Activated naive CD4-positive, alpha-beta T cell treated with anti-CD3 and anti-CD28 coated beads, Interleukin-2, amount 50 U/mL, for 24 hours (primary cell): ENCODE results near the gene SPECC1.
"Not testable (repeated sequence)": the region's sequence is repeated elsewhere in the genome, so short reads cannot be mapped to it uniquely, and the experiment has no call there.

Experiments used
- H3K27ac Mint-ChIP-seq: one replicate; pipeline ENCODE4 v1.8.0; 2021; ENCODE audit warnings: mild to moderate bottlenecking, mixed read lengths
- H3K27me3 Mint-ChIP-seq: one replicate; pipeline ENCODE4 v1.8.0; 2021; ENCODE audit warnings: mixed read lengths
- H3K36me3 Mint-ChIP-seq: one replicate; pipeline ENCODE4 v1.8.0; 2021; ENCODE audit warnings: mixed read lengths
- H3K4me1 Mint-ChIP-seq: one replicate; pipeline ENCODE4 v1.8.0; 2021; ENCODE audit warnings: mixed read lengths
- H3K4me3 Mint-ChIP-seq: one replicate; pipeline ENCODE4 v1.8.0; 2021; ENCODE audit warnings: mild to moderate bottlenecking, mixed read lengths
- H3K9me3 Mint-ChIP-seq: one replicate; pipeline ENCODE4 v1.8.0; 2021; ENCODE audit warnings: mixed read lengths

SPECC1 gene

GRCh38 chr17:20224379-20224778 lies 215.2 kb downstream of the SPECC1 start:
- peaks cover 23% of the 10 kb centered on the region for H3K4me1 Mint-ChIP-seq
- H3K27me3 Mint-ChIP-seq: no peaks in the 10 kb centered on the region
- no peaks in the 10 kb centered on the region for H3K9me3 Mint-ChIP-seq
- H3K27ac Mint-ChIP-seq: no peak overlapping the region
- H3K36me3 Mint-ChIP-seq: no peaks in the 10 kb centered on the region
- H3K4me3 Mint-ChIP-seq: no peak overlapping the region

- Mint-ChIP-seq H3K4me1 (peaks cover 28% of the 10 kb centered on the region), H3K27me3 (no peaks in the 10 kb centered on the region), H3K4me3 (no peak overlapping the region), H3K27ac (no peak overlapping the region), H3K36me3 (no peaks in the 10 kb centered on the region), H3K9me3 (no peaks in the 10 kb centered on the region)
These were observed 216.3 kb downstream of the SPECC1 start for GRCh38 chr17:20225162-20226115.

- Mint-ChIP-seq H3K36me3 (no peaks in the 10 kb centered on the region), H3K27ac (no peak overlapping the region), H3K4me1 (peaks cover 31% of the 10 kb centered on the region)
These were observed 217.8 kb downstream of the SPECC1 start for GRCh38 chr17:20226814-20227482.

GRCh38 chr17:20227720-20228370 lies 218.7 kb downstream of the SPECC1 start:
- H3K4me3 Mint-ChIP-seq, H3K27me3 Mint-ChIP-seq, H3K36me3 Mint-ChIP-seq, H3K27ac Mint-ChIP-seq, H3K9me3 Mint-ChIP-seq: not testable (repeated sequence)
- peaks cover 40% of the 10 kb centered on the region for H3K4me1 Mint-ChIP-seq

More at GRCh38 chr17:20226814-20227482, 217.8 kb downstream of the SPECC1 start:
- Mint-ChIP-seq H3K4me3 (no peak overlapping the region), H3K9me3 (no peaks in the 10 kb centered on the region), H3K27me3 (no peaks in the 10 kb centered on the region)

- Mint-ChIP-seq H3K27me3 (no peaks in the 10 kb centered on the region), H3K27ac (no peak overlapping the region), H3K4me1 (peaks cover 44% of the 10 kb centered on the region), H3K9me3 (no peaks in the 10 kb centered on the region), H3K36me3 (no peaks in the 10 kb centered on the region), H3K4me3 (no peak overlapping the region)
These were observed 219.3 kb downstream of the SPECC1 start for GRCh38 chr17:20228410-20228809.

GRCh38 chr17:20228860-20229259 lies 219.7 kb downstream of the SPECC1 start:
- H3K9me3 Mint-ChIP-seq: no peaks in the 10 kb centered on the region
- H3K36me3 Mint-ChIP-seq: no peaks in the 10 kb centered on the region
- H3K27me3 Mint-ChIP-seq: no peaks in the 10 kb centered on the region
- H3K4me1 Mint-ChIP-seq: peaks cover 49% of the 10 kb centered on the region
- H3K4me3 Mint-ChIP-seq: no peak overlapping the region
- no peak overlapping the region for H3K27ac Mint-ChIP-seq

GRCh38 chr17:20230924-20231323 lies 221.8 kb downstream of the SPECC1 start:
- no peak overlapping the region for H3K27ac Mint-ChIP-seq
- H3K4me3 Mint-ChIP-seq: no peak overlapping the region
- no peaks in the 10 kb centered on the region for H3K9me3 Mint-ChIP-seq
- H3K4me1 Mint-ChIP-seq: peaks cover 69% of the 10 kb centered on the region
- no peaks in the 10 kb centered on the region for H3K27me3 Mint-ChIP-seq
- no peaks in the 10 kb centered on the region for H3K36me3 Mint-ChIP-seq

- Mint-ChIP-seq H3K4me3 (no peak overlapping the region), H3K4me1 (peaks cover 68% of the 10 kb centered on the region), H3K27me3 (no peaks in the 10 kb centered on the region), H3K36me3 (no peaks in the 10 kb centered on the region), H3K27ac (no peak overlapping the region), H3K9me3 (no peaks in the 10 kb centered on the region)
These were observed 223.5 kb downstream of the SPECC1 start for GRCh38 chr17:20232611-20233010.

GRCh38 chr17:20234276-20234675 lies 225.1 kb downstream of the SPECC1 start:
- H3K27ac Mint-ChIP-seq: peak overlapping the region; percentile 91
- no peaks in the 10 kb centered on the region for H3K27me3 Mint-ChIP-seq
- H3K4me1 Mint-ChIP-seq: peaks cover 56% of the 10 kb centered on the region
- H3K4me3 Mint-ChIP-seq: peak overlapping the region; percentile 64
- no peaks in the 10 kb centered on the region for H3K9me3 Mint-ChIP-seq
- no peaks in the 10 kb centered on the region for H3K36me3 Mint-ChIP-seq

GRCh38 chr17:20235747-20236146 lies 226.6 kb downstream of the SPECC1 start:
- no peak overlapping the region for H3K4me3 Mint-ChIP-seq
- no peak overlapping the region for H3K27ac Mint-ChIP-seq

GRCh38 chr17:20236578-20237227 lies 227.5 kb downstream of the SPECC1 start:
- Mint-ChIP-seq H3K36me3 (no peaks in the 10 kb centered on the region), H3K4me3 (no peak overlapping the region), H3K27ac (no peak overlapping the region), H3K4me1 (peaks cover 56% of the 10 kb centered on the region), H3K9me3 (no peaks in the 10 kb centered on the region), H3K27me3 (no peaks in the 10 kb centered on the region)

More at GRCh38 chr17:20235747-20236146, 226.6 kb downstream of the SPECC1 start:
- H3K4me1 Mint-ChIP-seq: peaks cover 50% of the 10 kb centered on the region
- no peaks in the 10 kb centered on the region for H3K36me3 Mint-ChIP-seq
- no peaks in the 10 kb centered on the region for H3K9me3 Mint-ChIP-seq
- no peaks in the 10 kb centered on the region for H3K27me3 Mint-ChIP-seq

GRCh38 chr17:20239776-20240175 lies 230.6 kb downstream of the SPECC1 start:
- not testable (repeated sequence) for H3K9me3 Mint-ChIP-seq, H3K27me3 Mint-ChIP-seq, H3K4me3 Mint-ChIP-seq, H3K27ac Mint-ChIP-seq, H3K36me3 Mint-ChIP-seq
- peaks cover 35% of the 10 kb centered on the region for H3K4me1 Mint-ChIP-seq

- H3K36me3 Mint-ChIP-seq: no peaks in the 10 kb centered on the region
- H3K4me3 Mint-ChIP-seq: no peak overlapping the region
- H3K27ac Mint-ChIP-seq: no peak overlapping the region
- no peaks in the 10 kb centered on the region for H3K9me3 Mint-ChIP-seq
- peaks cover 36% of the 10 kb centered on the region for H3K4me1 Mint-ChIP-seq
- H3K27me3 Mint-ChIP-seq: no peaks in the 10 kb centered on the region
These were observed 232.7 kb downstream of the SPECC1 start for GRCh38 chr17:20241855-20242254.

GRCh38 chr17:20242271-20242670 lies 233.1 kb downstream of the SPECC1 start:
- Mint-ChIP-seq H3K27me3 (no peaks in the 10 kb centered on the region), H3K36me3 (no peaks in the 10 kb centered on the region), H3K9me3 (no peaks in the 10 kb centered on the region), H3K27ac (no peak overlapping the region), H3K4me3 (no peak overlapping the region), H3K4me1 (peaks cover 38% of the 10 kb centered on the region)

GRCh38 chr17:20243524-20243923 lies 234.4 kb downstream of the SPECC1 start:
- Mint-ChIP-seq H3K27ac (no peak overlapping the region), H3K4me1 (peaks cover 51% of the 10 kb centered on the region), H3K27me3 (no peaks in the 10 kb centered on the region), H3K9me3 (no peaks in the 10 kb centered on the region), H3K36me3 (no peaks in the 10 kb centered on the region), H3K4me3 (no peak overlapping the region)
